ENCODE measurements around the gene HPS4.

- TF ChIP-seq EP300 (IDR thresholded peaks at IDR 0.05; ENCODE audit: low read depth), result no peak
- TF ChIP-seq POLR2A (IDR thresholded peaks at IDR 0.05), result no peak
Measured at GRCh38 chr22:26503758-26504157, 20.2 kb upstream of the HPS4 start.
